Measurements from ENCODE around the gene HTRA2. TPM values are rescaled to one million over a fixed set of nuclear protein-coding genes. Genes with fewer than 3 reads are reported as not detected.

Gene HTRA2
- total RNA-seq, 1 donor from 2014 or later, result 25.0 TPM

GRCh38 chr2:74573747-74574562 lies 44.2 kb downstream of the HTRA2 start:
- intact Hi-C loops (cut with DNase I), result no loop called here
- no peak for DNase-seq (ENCODE audit: low spot score)

GRCh38 chr2:74575320-74575719 lies 45.6 kb downstream of the HTRA2 start:
- no peak for DNase-seq (ENCODE audit: low spot score)
- intact Hi-C loops (cut with DNase I), result no loop called here

GRCh38 chr2:74576211-74576862 lies 46.6 kb downstream of the HTRA2 start:
- intact Hi-C loops (cut with DNase I), result no loop called here
- no peak for DNase-seq (ENCODE audit: low spot score)

- intact Hi-C loops (cut with DNase I), result no loop called here
- DNase-seq (ENCODE audit: low spot score), result no peak
Measured at GRCh38 chr2:74576863-74577229, 47.1 kb downstream of the HTRA2 start.

GRCh38 chr2:74577448-74577847 lies 47.7 kb downstream of the HTRA2 start:
- no peak for DNase-seq (ENCODE audit: low spot score)
- intact Hi-C loops (cut with DNase I), result no loop called here

- intact Hi-C loops (cut with DNase I), result no loop called here
- no peak for DNase-seq (ENCODE audit: low spot score)
Measured at GRCh38 chr2:74578408-74578807, 48.7 kb downstream of the HTRA2 start.

GRCh38 chr2:74581463-74581862 lies 51.7 kb downstream of the HTRA2 start:
- DNase-seq (ENCODE audit: low spot score), result no peak
- intact Hi-C loops (cut with DNase I), result no loop called here

GRCh38 chr2:74582184-74582583 lies 52.5 kb downstream of the HTRA2 start:
- intact Hi-C loops (cut with DNase I), result no loop called here
- no peak for DNase-seq (ENCODE audit: low spot score)

Other genes starting within 250 kb of the HTRA2 start
- gene SLC4A5, start 186.5 kb upstream of the HTRA2 start, total RNA-seq, result 3.6 TPM
- 233 TPM for gene DCTN1, start 149.6 kb upstream of the HTRA2 start, total RNA-seq
- gene C2orf81, start 108.3 kb upstream of the HTRA2 start, total RNA-seq, result 1.1 TPM
- 2.6 TPM for gene WDR54, start 108.2 kb upstream of the HTRA2 start, total RNA-seq
- 18.5 TPM for gene RTKN, start 88.0 kb upstream of the HTRA2 start, total RNA-seq
- gene INO80B, start 74.8 kb upstream of the HTRA2 start, total RNA-seq, result 18.0 TPM
- 47.7 TPM for gene WBP1, start 71.5 kb upstream of the HTRA2 start, total RNA-seq
- 20.6 TPM for gene MOGS, start 64.6 kb upstream of the HTRA2 start, total RNA-seq
- 134 TPM for gene MRPL53, start 57.3 kb upstream of the HTRA2 start, total RNA-seq
- gene CCDC142, start 46.9 kb upstream of the HTRA2 start, total RNA-seq, result 8.0 TPM
- gene TTC31, start 46.9 kb upstream of the HTRA2 start, total RNA-seq, result 11.2 TPM
- gene LBX2, start 30.3 kb upstream of the HTRA2 start, total RNA-seq, result 0.51 TPM
- 11.4 TPM for gene PCGF1, start 22.2 kb upstream of the HTRA2 start, total RNA-seq
- gene TLX2, start 15.5 kb upstream of the HTRA2 start, total RNA-seq, result not detected
- not detected for gene DQX1, start 3.7 kb upstream of the HTRA2 start, total RNA-seq
- gene AUP1, start 227 bp upstream of the HTRA2 start, total RNA-seq, result 50.0 TPM
- gene LOXL3, start 24.0 kb downstream of the HTRA2 start, total RNA-seq, result 2.8 TPM
- gene DOK1, start 24.8 kb downstream of the HTRA2 start, total RNA-seq, result 3.9 TPM
- gene M1AP, start 118.4 kb downstream of the HTRA2 start, total RNA-seq, result not detected
- 3.0 TPM for gene SEMA4F, start 124.3 kb downstream of the HTRA2 start, total RNA-seq